K562 (cell line): ENCODE data around the gene VEGFB. TPM values are rescaled to one million over a fixed set of nuclear protein-coding genes. Genes with fewer than 3 reads are reported as not detected.
A peak's percentile ranks its signal among the peaks of the same experiment; 100 is the strongest.

ENCODE experiments used
- ARID3A ChIP-seq: IDR thresholded peaks from 2 replicates; pipeline ENCODE4 v1.6.1; 2012; ENCODE audit warnings: low read depth, low read length, improper control_type of control experiment, borderline replicate concordance
- GABPA ChIP-seq: fragments of 200-800 bp; sonication (Bioruptor generic); conservative IDR thresholded peaks from 2 replicates; pipeline ENCODE4 v1.6.1; 2016; ENCODE audit warnings: low read depth, missing genetic modification characterization, missing compliant biosample characterization
- HDAC1 ChIP-seq, 2 experiments: fragments of 450-650 bp; IDR thresholded peaks; 2 replicates each; pipeline ENCODE4 v1.6.1; 2016 to 2017; ENCODE audit warnings: inconsistent platforms in 1 of 2, mild to moderate bottlenecking in 1 of 2, moderate library complexity in 1 of 2
- HDAC3 ChIP-seq: fragments of 450-650 bp; IDR thresholded peaks from 2 replicates; pipeline ENCODE4 v1.6.1; 2018; ENCODE audit warnings: borderline replicate concordance, mild to moderate bottlenecking, moderate library complexity; ENCODE audit not compliant: partially characterized antibody
- IRF1 ChIP-seq: sonication (generic); formaldehyde crosslinking; IDR thresholded peaks from 2 replicates; pipeline ENCODE4 v1.8.0; 2022; ENCODE audit warnings: missing genetic modification reagents, mild to moderate bottlenecking, borderline replicate concordance
- NR2C1 ChIP-seq, 2 experiments: fragments of 450-650 bp; IDR thresholded peaks; 2 replicates each; pipeline ENCODE4 v1.6.1; 2017; ENCODE audit warnings: mild to moderate bottlenecking in 2 of 2, antibody characterized with exemption in 1 of 2, inconsistent platforms in 1 of 2, missing compliant biosample characterization in 1 of 2, missing genetic modification characterization in 1 of 2
- POLR2G ChIP-seq: fragments of 200-400 bp; formaldehyde crosslinking; IDR thresholded peaks from 2 replicates; pipeline ENCODE4 v1.6.1; 2017; ENCODE audit warnings: low read depth, mild to moderate bottlenecking, antibody characterized with exemption, low read length, moderate library complexity
- PPARD ChIP-seq: fragments of 250-450 bp; sonication (Bioruptor Pico); IDR thresholded peaks from 2 replicates; pipeline ENCODE4 v1.8.0; 2022; ENCODE audit warnings: inconsistent platforms, mild to moderate bottlenecking, moderate library complexity
- THAP7 ChIP-seq: fragments of 250-450 bp; sonication (Bioruptor Pico); IDR thresholded peaks from 2 replicates; pipeline ENCODE4 v1.5.0; 2021
- TSHZ1 ChIP-seq: fragments of 250-450 bp; sonication (Bioruptor Pico); IDR thresholded peaks from 2 replicates; pipeline ENCODE4 v1.4.0; 2020; ENCODE audit warnings: mild to moderate bottlenecking, moderate library complexity
- USF1 ChIP-seq: sonication (generic); formaldehyde crosslinking; IDR thresholded peaks from 2 replicates; pipeline ENCODE4 v1.9.0; 2022; ENCODE audit warnings: mild to moderate bottlenecking, missing genetic modification reagents
- ZNF24 ChIP-seq: fragments of 450-650 bp; IDR thresholded peaks from 2 replicates; pipeline ENCODE4 v1.6.1; 2016
- ZNF511 ChIP-seq: sonication (generic); formaldehyde crosslinking; IDR thresholded peaks from 2 replicates; pipeline ENCODE4 v1.8.0; 2022; ENCODE audit warnings: mild to moderate bottlenecking, missing genetic modification reagents
- ZNF639 ChIP-seq, 2 experiments: fragments of 200-800 bp in 1 of 2; sonication (Bioruptor generic) in 1 of 2; sonication (generic) in 1 of 2; formaldehyde crosslinking in 1 of 2; IDR thresholded peaks in 1 of 2; conservative IDR thresholded peaks in 1 of 2; 2 replicates each; pipeline versions ENCODE4 v1.5.0 to v1.6.1; 2016 to 2020; ENCODE audit warnings: missing compliant biosample characterization in 1 of 2, missing genetic modification characterization in 1 of 2, missing genetic modification reagents in 1 of 2
- polyA plus RNA-seq, 8 experiments: library from polyadenylated mRNA; depleted of rRNA in 4 of 8; stranded (reverse) in 5 of 8; unstranded in 3 of 8; fragments of >200 nt; fragmentation: Nextera tagmentation in 2 of 8; fragmentation: Illumina TruSeq in 1 of 8; extraction: Ambion mirVana in 2 of 8; extraction: Trizol in 1 of 8; gene quantifications; 2 replicates each; pipeline versions ENCODE4 v1.2.1 to v1.2.3, GENCODE V29; 2011 to 2014; ENCODE audit warnings: inconsistent platforms in 1 of 8, missing spikeins in 1 of 8
- total RNA-seq, 7 experiments: library from RNA; depleted of rRNA in 6 of 7; stranded (reverse); fragments of >200 nt in 6 of 7; fragmentation: Illumina TruSeq in 2 of 7; extraction: Trizol in 2 of 7; gene quantifications; 2 replicates each; pipeline versions ENCODE4 v1.2.1 to v1.2.3, GENCODE V29; 2011 to 2021; ENCODE audit warnings: low replicate concordance in 1 of 7

The VEGFB gene
- total and polyA plus RNA-seq, 9 of the 15 experiments (the other 6 are each of a cell fraction or from before 2014, with no cell fraction given): 11.0 to 83.4 (median 25.7) TPM

- no peak for TF ChIP-seq TSHZ1 (CRISPR knock-in tag)
- peak; percentile 71; the same call in 1 of the 2 replicates for TF ChIP-seq THAP7 (CRISPR knock-in tag)
- peak; percentile 100 for TF ChIP-seq ZNF24
- peak; percentile 47 to 89; a peak in 1 of 4 replicates for TF ChIP-seq ZNF639 (CRISPR knock-in tag; conservative IDR thresholded peaks at IDR 0.05 in 1 of 2, IDR thresholded peaks at IDR 0.05 in 1 of 2)
- TF ChIP-seq IRF1 (CRISPR knock-in tag): no peak
- TF ChIP-seq HDAC1 (IDR thresholded peaks at IDR 0.05): peak in 1 of 2 experiments; percentile 55; a peak in 1 of 4 replicates
- no peak; the same call in 1 of the 2 replicates for TF ChIP-seq ZNF511 (CRISPR knock-in tag)
- peak; percentile 81 for TF ChIP-seq POLR2G
- no peak for TF ChIP-seq ARID3A
- TF ChIP-seq USF1 (CRISPR knock-in tag): peak; percentile 5; the same call in 1 of the 2 replicates
- TF ChIP-seq HDAC3: peak; percentile 100
- TF ChIP-seq NR2C1 (IDR thresholded peaks at IDR 0.05): peak; percentile 74
- peak; percentile 83 for TF ChIP-seq NR2C1 (tag; IDR thresholded peaks at IDR 0.05)
- peak; percentile 85 for TF ChIP-seq GABPA
- no peak for TF ChIP-seq PPARD (CRISPR knock-in tag)
Observed at GRCh38 chr11:64284962-64285884, 50.8 kb downstream of the VEGFB start, which contains the start of gene GPR137 (continued).
